Stimulated activated CD4-positive, alpha-beta T cell treated with anti-CD3 and anti-CD28 coated beads, Interleukin-15, amount 100 ng/mL, for 24 hours (primary cell): Measurements from ENCODE around the gene CMTM2.
"Not testable (repeated sequence)": the region's sequence is repeated elsewhere in the genome, so short reads cannot be mapped to it uniquely, and the experiment has no call there.

ENCODE experiments used
- DNase-seq: peaks from one replicate; pipeline ENCODE4 v3.0.0-alpha.2; 2020

Gene CMTM2

GRCh38 chr16:66587881-66588600, 8.8 kb downstream of the CMTM2 start:
- DNase-seq = no peak

- peak; percentile 69 for DNase-seq
Measured at GRCh38 chr16:66588981-66589713, 9.9 kb downstream of the CMTM2 start.

- DNase-seq = peak; percentile 24
Measured at GRCh38 chr16:66590322-66590721, 11.1 kb downstream of the CMTM2 start.

DNA sequence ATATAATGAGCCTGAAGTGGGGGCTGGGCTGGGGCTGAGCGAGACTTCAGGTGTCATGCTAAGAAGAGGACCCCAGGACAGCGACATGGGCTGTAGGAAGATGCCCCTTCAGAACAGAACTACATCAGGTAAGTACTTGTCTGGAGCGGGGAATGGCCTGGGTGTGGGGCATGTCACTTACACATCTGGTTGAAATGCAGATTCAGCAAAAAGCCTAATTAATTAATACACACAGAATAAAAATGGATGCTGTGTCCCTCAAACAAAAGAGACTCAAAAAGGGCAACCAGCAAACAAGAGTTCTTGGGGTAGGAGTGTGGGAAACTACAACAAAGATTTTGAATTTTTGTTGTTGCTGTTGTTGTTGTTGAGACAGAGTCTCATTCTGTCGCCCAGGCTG, 11.8 kb downstream of the CMTM2 start:
- no peak for DNase-seq

DNA sequence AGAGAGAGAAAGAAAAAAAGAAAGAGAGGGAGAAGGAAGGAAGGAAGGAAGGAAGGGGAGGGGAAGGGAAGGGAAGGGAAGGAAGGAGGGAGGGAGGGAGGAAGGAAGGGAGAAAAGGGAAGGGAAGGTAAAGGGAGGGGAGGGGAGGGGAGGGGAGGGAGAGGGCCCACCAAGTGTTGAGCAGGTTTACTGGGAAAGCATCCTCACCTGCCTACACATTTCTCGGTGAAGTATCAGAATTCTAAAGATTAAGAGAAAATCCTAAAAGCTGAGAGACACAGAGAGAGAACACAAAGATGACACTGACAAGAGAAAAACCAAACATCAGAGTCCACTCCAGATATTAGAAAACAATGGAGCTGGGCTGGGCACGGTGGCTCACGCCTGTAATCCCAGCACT, 13.0 kb downstream of the CMTM2 start:
- no peak for DNase-seq

DNA sequence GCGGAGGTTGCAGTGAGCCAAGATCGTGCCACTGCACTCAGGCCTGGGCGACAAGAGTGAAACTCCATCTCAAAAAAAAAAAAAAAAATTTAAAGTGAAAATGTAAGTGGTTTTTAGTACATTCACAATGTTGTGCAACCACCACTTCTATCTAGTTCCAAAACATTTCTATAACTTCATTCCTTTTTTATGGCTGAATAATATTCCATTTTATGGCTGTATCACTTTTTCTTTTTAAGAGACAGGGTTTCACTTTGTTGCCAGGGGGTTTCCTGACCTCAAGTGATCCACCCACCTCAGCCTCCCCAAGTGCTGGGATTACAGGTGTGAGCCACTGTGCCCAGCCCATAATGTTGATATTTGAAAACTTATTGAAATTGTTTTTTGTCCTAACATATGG, 13.6 kb downstream of the CMTM2 start:
- no peak for DNase-seq

DNA sequence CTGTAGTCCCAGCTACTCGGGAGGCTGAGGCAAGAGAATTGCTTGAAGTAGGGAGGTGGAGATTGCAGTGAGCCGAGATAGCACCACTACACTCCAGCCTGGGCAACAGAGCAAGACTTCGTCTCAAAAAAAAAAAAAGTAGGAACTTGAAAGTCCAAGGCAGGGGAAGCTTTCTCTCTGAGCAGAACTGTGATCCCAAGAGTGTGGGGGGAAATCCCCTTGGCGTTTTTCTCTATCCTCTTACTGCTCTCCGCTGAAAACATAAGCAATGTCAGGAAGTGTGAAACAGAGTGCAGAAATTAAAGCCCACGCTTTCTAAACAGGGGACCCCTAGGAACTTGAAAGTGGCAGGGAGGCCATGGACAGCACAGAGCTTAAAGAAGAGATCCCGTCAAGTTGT, 15.5 kb downstream of the CMTM2 start:
- no peak for DNase-seq

DNA sequence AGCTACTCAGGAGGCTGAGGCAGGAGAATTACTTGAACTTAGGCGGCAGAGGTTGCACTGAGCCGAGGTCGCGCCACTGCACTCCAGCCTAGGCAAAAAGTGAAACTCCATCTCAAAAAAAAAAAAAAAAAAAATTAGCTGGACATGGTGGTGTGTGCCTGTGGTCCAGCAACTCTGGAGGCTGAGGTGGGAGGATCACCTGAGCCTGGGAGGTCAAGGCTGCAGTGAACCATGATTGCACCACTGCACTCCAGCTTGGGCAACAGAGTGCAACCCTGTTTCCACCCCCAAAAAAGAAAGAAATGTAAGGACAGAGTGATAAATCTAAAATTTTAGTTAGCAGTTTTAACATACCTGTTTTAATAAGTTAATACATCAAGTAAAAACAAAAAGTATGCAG, 17.3 kb downstream of the CMTM2 start:
- DNase-seq = not testable (repeated sequence)

- no peak for DNase-seq
Measured at GRCh38 chr16:66596986-66597848, 18.0 kb downstream of the CMTM2 start.

- DNase-seq = no peak
Measured at GRCh38 chr16:66598111-66598510, 18.8 kb downstream of the CMTM2 start.

GRCh38 chr16:66599726-66600125, 20.5 kb downstream of the CMTM2 start:
- DNase-seq = no peak

DNA sequence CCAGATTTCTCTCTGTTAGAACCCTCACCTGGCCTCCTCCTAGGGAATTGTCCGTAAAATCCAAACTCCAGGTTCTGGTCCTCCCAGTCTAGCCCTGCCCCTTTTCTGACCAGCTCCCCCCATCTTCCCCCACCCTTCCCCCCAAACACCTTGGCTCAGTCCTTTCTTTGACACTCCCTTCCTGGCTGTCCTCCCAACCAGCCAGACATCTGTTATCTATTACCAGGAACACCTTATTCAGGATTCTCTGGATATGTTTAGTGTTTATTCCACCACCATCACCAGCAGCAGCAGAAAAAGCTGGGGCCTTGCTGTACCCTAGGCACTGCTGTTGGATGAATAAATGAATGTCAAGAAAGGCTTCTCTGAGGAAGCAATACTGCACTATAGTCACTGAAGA, 21.2 kb downstream of the CMTM2 start:
- DNase-seq = no peak

DNA sequence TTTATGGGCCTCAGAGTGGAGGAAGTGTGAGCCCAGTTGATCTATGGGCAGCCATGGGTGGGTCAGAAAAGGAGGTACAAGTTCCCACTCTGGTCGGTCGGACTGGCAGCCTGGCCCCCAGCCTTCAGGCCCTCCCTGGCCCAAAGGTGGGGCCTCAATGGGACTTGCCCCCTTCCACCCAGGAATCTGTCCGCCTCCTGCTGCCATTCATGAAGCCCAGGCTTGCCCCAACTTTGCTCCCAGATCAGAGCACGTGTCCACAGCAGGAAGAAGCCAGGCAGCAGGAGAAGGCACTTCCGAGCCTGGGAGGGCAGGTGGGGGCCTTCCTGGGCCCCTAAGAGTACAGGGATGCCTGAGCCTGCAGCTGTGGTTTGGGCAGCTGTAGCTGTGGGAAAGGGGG, 22.2 kb downstream of the CMTM2 start:
- no peak for DNase-seq

GRCh38 chr16:66603537-66604375, 24.5 kb downstream of the CMTM2 start:
- DNase-seq = peak; percentile 72

GRCh38 chr16:66604376-66605176, 25.3 kb downstream of the CMTM2 start, which contains the start of gene CMTM3:
Gene CMTM3, plus strand, starts transcription at chr16:66604704. Its CDS starts 102 bp downstream, at chr16:66604806.
- peak; percentile 83 for DNase-seq

GRCh38 chr16:66605177-66605978, 26.1 kb downstream of the CMTM2 start:
- peak; percentile 56 for DNase-seq

- DNase-seq = peak; percentile 21
Measured at GRCh38 chr16:66605979-66606751, 26.9 kb downstream of the CMTM2 start.

GRCh38 chr16:66608241-66609138, 29.2 kb downstream of the CMTM2 start:
- DNase-seq = peak; percentile 92

- DNase-seq = no peak
Measured at GRCh38 chr16:66609139-66609510, 29.9 kb downstream of the CMTM2 start.
